ENCODE results near the gene PLXND1.
"Not testable (repeated sequence)": the region's sequence is repeated elsewhere in the genome, so short reads cannot be mapped to it uniquely, and the experiment has no call there.

The PLXND1 gene

DNA sequence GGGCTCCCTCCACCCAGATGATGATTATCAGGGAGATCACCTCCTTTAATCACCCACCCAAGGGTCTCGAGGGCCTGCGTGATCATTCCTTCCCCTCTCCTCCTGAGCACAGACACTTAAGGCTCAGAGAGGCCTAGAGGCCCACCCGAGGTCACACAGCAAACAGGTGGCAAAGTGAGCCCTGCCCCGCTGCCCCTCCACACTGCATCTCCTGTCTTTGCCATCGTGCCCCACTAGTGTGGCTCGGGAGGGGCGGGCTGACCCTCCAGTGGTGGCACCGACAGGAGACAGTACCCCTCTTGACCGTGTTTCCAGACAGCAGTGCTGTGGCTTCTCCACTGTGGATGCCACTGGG lies 4.9 kb upstream of the PLXND1 start:
- TF ChIP-seq, protein P1, sequence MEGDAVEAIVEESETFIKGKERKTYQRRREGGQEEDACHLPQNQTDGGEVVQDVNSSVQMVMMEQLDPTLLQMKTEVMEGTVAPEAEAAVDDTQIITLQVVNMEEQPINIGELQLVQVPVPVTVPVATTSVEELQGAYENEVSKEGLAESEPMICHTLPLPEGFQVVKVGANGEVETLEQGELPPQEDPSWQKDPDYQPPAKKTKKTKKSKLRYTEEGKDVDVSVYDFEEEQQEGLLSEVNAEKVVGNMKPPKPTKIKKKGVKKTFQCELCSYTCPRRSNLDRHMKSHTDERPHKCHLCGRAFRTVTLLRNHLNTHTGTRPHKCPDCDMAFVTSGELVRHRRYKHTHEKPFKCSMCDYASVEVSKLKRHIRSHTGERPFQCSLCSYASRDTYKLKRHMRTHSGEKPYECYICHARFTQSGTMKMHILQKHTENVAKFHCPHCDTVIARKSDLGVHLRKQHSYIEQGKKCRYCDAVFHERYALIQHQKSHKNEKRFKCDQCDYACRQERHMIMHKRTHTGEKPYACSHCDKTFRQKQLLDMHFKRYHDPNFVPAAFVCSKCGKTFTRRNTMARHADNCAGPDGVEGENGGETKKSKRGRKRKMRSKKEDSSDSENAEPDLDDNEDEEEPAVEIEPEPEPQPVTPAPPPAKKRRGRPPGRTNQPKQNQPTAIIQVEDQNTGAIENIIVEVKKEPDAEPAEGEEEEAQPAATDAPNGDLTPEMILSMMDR (IDR thresholded peaks at IDR 0.05; ENCODE audit: low read depth, low read length, missing control alignments) = no peak
- Histone ChIP-seq H3K36me3 (replicated peaks) (no peaks in the 10 kb centered on the region), H3K27me3 (replicated peaks) (no peaks in the 10 kb centered on the region), H3K4me3 (ENCODE audit: low read depth, low read length) (no peak overlapping the region), H3K27ac (peak overlapping the region; percentile 31)
- in situ Hi-C loops (cut with HindIII; ENCODE audit: low pct_ligation_motif_present, low sequenced_read_pairs) = no loop called here
- no peak for DNase-seq

DNA sequence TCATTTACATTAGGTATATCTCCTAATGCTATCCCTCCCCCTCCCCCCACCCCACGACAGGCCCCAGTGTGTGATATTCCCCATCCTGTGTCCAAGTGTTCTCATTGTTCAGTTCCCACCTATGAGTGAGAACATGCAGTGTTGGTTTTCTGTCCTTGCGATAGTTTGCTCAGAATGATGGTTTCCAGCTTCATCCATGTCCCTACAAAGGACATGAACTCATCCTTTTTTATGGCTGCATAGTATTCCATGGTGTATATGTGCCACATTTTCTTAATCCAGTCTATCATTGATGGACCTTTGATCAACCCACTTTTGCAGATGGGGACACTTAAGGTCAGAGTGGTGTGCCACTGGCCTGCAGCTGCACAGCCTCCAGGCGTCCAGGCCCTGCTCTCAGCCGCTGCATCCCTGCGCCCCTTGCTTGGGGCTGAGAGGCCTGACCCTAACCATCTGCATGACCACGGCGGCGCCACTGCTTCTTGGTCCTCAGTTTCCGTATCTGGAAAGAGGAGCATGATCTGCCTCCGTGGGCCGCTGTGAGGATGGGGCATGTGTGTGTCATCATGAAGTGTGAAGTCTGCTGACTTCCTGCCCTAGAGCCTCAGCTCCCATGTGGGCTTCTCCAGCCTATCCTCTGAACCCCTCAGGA lies 4.4 kb upstream of the PLXND1 start:
- H3K4me3 ChIP-seq (ENCODE audit: low read depth, low read length); H3K27me3 ChIP-seq (replicated peaks); in situ Hi-C loops (cut with HindIII; ENCODE audit: low pct_ligation_motif_present, low sequenced_read_pairs); H3K27ac ChIP-seq; DNase-seq; H3K36me3 ChIP-seq (replicated peaks): not testable (repeated sequence)

DNA sequence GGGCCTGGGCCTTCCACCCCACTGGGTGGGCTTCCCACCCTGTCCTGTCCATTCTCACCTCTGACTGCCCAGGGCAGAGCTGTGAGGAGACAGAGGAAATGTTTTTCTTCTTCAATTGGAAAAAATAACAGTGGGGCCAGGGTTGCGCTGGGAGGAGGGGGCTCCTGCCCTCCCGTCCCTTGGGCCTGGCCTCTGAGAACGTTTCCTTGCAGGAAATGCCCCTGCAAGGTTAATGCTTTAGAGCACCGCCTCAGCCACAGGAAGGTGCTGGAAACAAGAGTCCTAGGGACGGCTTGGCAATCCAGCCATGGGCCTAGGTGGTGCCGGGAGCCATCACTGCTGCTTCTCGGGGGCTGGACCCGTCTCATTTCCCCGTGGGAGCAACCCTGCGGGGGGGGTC lies 3.8 kb upstream of the PLXND1 start:
- TF ChIP-seq, protein P1 (IDR thresholded peaks at IDR 0.05; ENCODE audit: low read depth, low read length, missing control alignments) = no peak
- peak overlapping the region; percentile 18 for H3K27ac ChIP-seq
- no peak overlapping the region for H3K4me3 ChIP-seq (ENCODE audit: low read depth, low read length)
- no peak for DNase-seq
- H3K36me3 ChIP-seq (replicated peaks) = no peaks in the 10 kb centered on the region
- in situ Hi-C loops (cut with HindIII; ENCODE audit: low pct_ligation_motif_present, low sequenced_read_pairs) = no loop called here
- no peaks in the 10 kb centered on the region for H3K27me3 ChIP-seq (replicated peaks)

DNA sequence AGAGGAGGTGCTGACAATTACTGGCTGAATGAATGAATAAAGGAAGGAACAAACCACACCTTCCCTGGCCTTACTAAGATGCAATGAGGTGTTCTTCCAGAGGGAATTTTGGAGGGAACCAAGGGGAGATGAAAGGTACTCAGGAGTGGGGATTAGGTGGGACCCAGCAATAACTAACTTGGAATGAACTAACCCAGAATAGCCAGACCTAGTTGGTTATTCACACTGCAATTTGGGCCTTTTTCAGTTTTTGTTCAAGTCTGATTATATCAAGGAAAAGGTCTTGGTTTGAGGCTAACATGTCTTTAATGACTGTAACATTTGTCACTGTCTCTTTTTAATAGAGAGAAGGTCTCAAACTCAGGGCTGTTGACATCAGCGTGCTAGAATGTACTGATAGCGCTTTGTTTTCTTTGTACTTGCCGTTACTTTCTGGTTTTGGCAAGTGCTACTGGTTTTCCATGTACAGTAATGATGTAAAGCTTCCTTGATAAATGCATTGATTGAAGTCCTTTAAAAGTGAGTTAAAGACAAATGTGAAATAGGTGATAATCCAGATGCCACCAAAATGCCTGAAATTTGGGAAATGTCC lies 3.2 kb upstream of the PLXND1 start:
- in situ Hi-C loops (cut with HindIII; ENCODE audit: low pct_ligation_motif_present, low sequenced_read_pairs) = no loop called here
- DNase-seq = peak; percentile 75
- TF ChIP-seq, protein P1 (IDR thresholded peaks at IDR 0.05; ENCODE audit: low read depth, low read length, missing control alignments) = no peak
- H3K27ac ChIP-seq = peak overlapping the region; percentile 30
- no peaks in the 10 kb centered on the region for H3K36me3 ChIP-seq (replicated peaks)
- no peaks in the 10 kb centered on the region for H3K27me3 ChIP-seq (replicated peaks)
- no peak overlapping the region for H3K4me3 ChIP-seq (ENCODE audit: low read depth, low read length)

DNA sequence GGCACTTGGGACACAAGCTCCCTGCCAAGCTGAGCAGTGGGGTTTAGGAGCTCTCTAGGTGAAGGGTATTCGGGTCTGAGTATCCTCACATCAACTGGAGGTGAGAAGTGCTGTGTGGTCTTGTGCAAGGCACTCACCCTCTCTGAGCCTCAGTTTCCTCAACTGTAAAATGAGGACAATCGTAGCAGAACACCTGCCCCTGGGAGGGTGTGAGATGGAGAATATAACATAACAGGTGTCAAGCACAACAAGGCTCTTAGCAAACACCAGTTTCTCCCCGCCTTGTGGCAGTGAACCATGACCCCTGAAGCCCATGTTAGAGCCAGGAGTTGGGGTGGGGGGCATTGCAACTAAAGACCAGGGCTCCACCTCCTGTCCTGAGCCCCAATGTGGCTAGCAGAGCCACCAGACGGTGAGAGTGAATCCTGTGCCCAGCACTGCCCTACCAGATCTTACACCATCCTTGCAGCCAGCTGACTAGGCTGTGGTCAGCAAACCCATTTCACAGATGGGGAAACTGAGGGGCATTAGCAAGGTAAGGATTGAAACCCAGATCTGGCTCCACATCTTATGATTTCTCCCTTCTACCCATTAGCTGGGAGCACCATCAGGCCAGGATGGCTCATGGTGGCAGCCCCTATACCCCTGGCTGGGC lies 2.6 kb upstream of the PLXND1 start:
- Histone ChIP-seq H3K27ac (peak overlapping the region; percentile 30), H3K4me3 (ENCODE audit: low read depth, low read length) (no peak overlapping the region), H3K36me3 (replicated peaks) (no peaks in the 10 kb centered on the region), H3K27me3 (replicated peaks) (no peaks in the 10 kb centered on the region)
- TF ChIP-seq, protein P1 (IDR thresholded peaks at IDR 0.05; ENCODE audit: low read depth, low read length, missing control alignments) = no peak
- DNase-seq = no peak
- in situ Hi-C loops (cut with HindIII; ENCODE audit: low pct_ligation_motif_present, low sequenced_read_pairs) = no loop called here

DNA sequence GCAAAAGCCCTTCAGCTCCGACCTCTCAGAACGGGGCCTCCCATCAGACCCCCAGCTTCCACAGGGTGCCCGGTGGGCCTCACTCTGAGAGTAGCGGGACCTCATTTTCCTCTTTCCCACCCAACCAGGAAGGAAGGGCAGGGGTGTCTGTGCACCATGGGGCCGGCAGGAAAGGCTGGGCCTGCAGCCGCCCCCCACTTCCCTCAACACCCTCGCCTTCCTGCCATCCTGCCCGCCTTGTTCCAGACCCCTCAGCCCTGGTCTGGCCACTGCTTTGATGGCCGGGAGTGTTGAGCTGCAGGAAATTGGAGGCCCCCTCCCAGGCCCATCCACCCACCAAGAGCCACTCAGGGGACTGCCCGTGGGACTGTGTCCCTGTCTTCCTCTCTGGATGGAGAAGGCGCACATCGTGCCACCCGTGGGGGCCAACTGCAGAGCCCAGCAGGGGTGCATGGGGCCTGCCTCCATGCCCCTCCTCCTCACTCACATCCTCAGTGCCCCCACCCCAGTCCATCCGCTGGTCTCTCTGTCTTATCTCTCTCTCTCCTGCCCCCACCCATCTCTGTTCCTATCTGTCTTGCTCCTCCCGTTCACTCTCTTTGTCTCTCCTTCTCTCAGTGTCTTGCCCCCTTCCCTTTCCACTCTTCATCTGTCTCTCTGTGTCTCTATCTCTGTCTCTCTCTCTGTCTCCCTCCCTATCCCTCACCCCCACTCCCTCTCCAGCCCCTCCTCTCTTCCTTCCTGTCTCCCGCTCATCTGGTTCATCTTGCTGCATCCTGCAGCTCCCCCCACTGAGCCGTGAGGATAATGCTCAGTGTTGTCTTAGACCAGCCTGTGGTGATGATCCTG lies 1.8 kb upstream of the PLXND1 start:
- Histone ChIP-seq H3K4me3 (ENCODE audit: low read depth, low read length) (no peak overlapping the region), H3K36me3 (replicated peaks) (no peaks in the 10 kb centered on the region), H3K27me3 (replicated peaks) (no peaks in the 10 kb centered on the region), H3K27ac (no peak overlapping the region)
- in situ Hi-C loops (cut with HindIII; ENCODE audit: low pct_ligation_motif_present, low sequenced_read_pairs) = no loop called here
- DNase-seq = peak; percentile 60
- TF ChIP-seq, protein P1 (IDR thresholded peaks at IDR 0.05; ENCODE audit: low read depth, low read length, missing control alignments) = peak; percentile 57
